ENCODE data around the gene GRAMD1A. TPM values are rescaled to one million over a fixed set of nuclear protein-coding genes. Genes with fewer than 3 reads are reported as not detected.
"Not testable (repeated sequence)": the region's sequence is repeated elsewhere in the genome, so short reads cannot be mapped to it uniquely, and the experiment has no call there.

GRAMD1A gene
- total and polyA plus RNA-seq, 5 donors from 2014 or later: 25.7 to 179 (median 35.6) TPM

DNA sequence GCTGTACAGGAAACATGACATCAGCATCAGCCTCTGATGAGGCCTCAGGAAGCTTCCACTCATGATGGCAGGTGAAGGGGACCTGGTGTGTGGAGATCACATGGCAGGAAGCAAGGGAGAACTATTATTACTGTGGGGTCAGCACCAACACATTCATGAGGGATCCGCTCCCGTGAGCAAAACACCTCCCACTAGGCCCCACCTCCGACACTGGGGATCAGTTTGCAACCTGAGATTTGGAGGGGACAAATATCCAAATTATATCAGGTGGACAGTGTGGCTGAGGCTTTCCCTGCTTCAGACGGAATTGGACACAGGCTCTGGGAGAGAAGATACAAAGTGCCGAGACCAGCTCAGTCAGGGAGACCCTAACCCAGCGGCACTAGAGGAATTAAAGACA lies 30.4 kb upstream of the GRAMD1A start:
- Mint-ChIP-seq H3K36me3 (peaks cover 6% of the 10 kb centered on the region), H3K27ac (peak overlapping the region in 1 of 3 donors; percentile 6), H3K9me3 (peaks cover 0 to 32% (median 4%) of the 10 kb centered on the region in 7 donors), H3K4me3 (no peak overlapping the region), H3K27me3 (peaks cover 9% of the 10 kb centered on the region), H3K4me1 (peaks cover 5 to 19% (median 10%) of the 10 kb centered on the region in 4 donors)
- Histone ChIP-seq H3K36me3 (ENCODE audit: control insufficient read depth, insufficient read depth, low read length) (no peaks in the 10 kb centered on the region), H3K4me1 (ENCODE audit: control insufficient read depth, insufficient read depth, low read length, poor library complexity, severe bottlenecking) (peaks cover 15% of the 10 kb centered on the region), H3K9me3 (ENCODE audit: control insufficient read depth in 2 of 2, low read length in 2 of 2) (peaks cover 4 to 7% of the 10 kb centered on the region in 2 experiments), H3K27me3 (ENCODE audit: control insufficient read depth, insufficient read depth, low read length) (no peaks in the 10 kb centered on the region), H3K27ac (ENCODE audit: insufficient read depth, low read length, poor library complexity, severe bottlenecking) (no peak overlapping the region), H3K4me3 (ENCODE audit: low read depth, low read length) (no peak overlapping the region)
- DNase-seq (no peak), ATAC-seq (ENCODE audit: low read depth in 2 of 2) (no peak)

DNA sequence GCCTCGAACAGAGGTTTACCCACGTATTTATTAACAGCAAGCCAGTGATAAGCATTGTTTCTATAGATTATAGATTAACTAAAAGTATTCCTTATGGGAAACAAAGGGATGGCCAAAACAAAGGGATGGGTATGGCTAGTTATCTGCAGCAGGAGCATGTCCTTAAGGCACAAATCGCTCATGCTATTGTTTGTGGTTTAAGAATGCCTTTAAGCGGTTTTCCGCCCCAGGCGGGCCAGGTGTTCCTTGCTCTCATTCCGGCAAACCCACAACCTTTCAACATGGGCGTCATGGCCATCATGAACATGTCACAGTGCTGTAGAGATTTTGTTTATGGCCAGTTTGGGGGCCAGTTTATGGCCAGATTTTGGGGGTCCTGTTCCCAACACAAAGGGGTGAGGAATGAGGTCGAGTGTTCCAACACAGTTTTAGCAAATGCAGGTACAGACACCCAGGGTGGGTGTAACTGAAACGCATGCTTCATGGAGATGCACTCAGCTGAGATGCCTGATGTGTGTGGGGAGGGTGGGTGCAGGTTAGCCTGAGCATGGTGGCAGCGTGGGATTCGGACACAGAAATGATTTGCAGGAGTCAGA lies 29.8 kb upstream of the GRAMD1A start:
- not testable (repeated sequence) for H3K4me3 ChIP-seq (ENCODE audit: low read depth, low read length); H3K4me3 Mint-ChIP-seq; H3K27me3 ChIP-seq (ENCODE audit: control insufficient read depth, insufficient read depth, low read length); H3K36me3 Mint-ChIP-seq; H3K36me3 ChIP-seq (ENCODE audit: control insufficient read depth, insufficient read depth, low read length); DNase-seq; ATAC-seq (ENCODE audit: low read depth in 2 of 2); H3K9me3 ChIP-seq (ENCODE audit: control insufficient read depth in 2 of 2, low read length in 2 of 2); H3K27ac ChIP-seq (ENCODE audit: insufficient read depth, low read length, poor library complexity, severe bottlenecking)
- Mint-ChIP-seq H3K4me1 (peaks cover 6 to 23% (median 13%) of the 10 kb centered on the region in 4 donors), H3K27me3 (peaks cover 13% of the 10 kb centered on the region), H3K27ac (peak overlapping the region in 1 of 3 donors; percentile 6), H3K9me3 (peaks cover 0 to 32% (median 4%) of the 10 kb centered on the region in 7 donors)
- H3K4me1 ChIP-seq (ENCODE audit: control insufficient read depth, insufficient read depth, low read length, poor library complexity, severe bottlenecking): peaks cover 15% of the 10 kb centered on the region

DNA sequence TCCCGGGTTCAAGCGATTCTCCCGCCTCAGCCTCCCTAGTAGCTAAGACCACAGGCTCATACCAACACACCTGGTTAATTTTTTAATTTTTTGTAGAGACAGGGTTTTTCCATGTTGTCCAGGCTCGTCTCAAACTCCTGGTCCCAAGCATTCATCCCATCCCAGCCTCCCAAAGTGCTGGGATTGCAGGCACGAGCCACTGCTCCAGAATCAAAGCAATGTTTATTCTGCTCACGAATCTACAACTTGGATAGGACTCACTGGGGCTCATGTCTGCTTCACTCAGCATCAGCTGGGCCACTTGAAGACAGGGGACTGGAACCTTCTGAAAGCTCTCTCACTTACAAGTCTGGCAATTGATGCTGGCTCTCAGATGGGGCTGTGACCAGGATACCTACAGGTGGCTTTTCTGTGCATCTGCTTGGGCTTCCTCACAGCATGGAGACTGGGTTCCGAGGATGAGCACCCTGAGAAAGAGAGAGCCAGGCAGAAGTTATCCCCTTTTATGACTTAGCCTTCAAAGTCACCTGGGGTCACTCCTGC lies 27.9 kb upstream of the GRAMD1A start:
- no peak overlapping the region for H3K4me3 ChIP-seq (ENCODE audit: low read depth, low read length)
- no peak overlapping the region for H3K27ac Mint-ChIP-seq
- H3K4me1 Mint-ChIP-seq: peaks cover 6 to 30% (median 13%) of the 10 kb centered on the region in 4 donors
- H3K27me3 Mint-ChIP-seq: peaks cover 13% of the 10 kb centered on the region
- H3K27ac ChIP-seq (ENCODE audit: insufficient read depth, low read length, poor library complexity, severe bottlenecking): no peak overlapping the region
- no peak overlapping the region for H3K4me3 Mint-ChIP-seq
- peaks cover 15% of the 10 kb centered on the region for H3K4me1 ChIP-seq (ENCODE audit: control insufficient read depth, insufficient read depth, low read length, poor library complexity, severe bottlenecking)
- no peaks in the 10 kb centered on the region for H3K36me3 ChIP-seq (ENCODE audit: control insufficient read depth, insufficient read depth, low read length)
- ATAC-seq (ENCODE audit: low read depth in 2 of 2) (no peak), DNase-seq (no peak)
- no peaks in the 10 kb centered on the region for H3K27me3 ChIP-seq (ENCODE audit: control insufficient read depth, insufficient read depth, low read length)
- peaks cover 7% of the 10 kb centered on the region in 2 experiments for H3K9me3 ChIP-seq (ENCODE audit: control insufficient read depth in 2 of 2, low read length in 2 of 2)
- H3K9me3 Mint-ChIP-seq: peaks cover 0 to 21% (median 3%) of the 10 kb centered on the region in 7 donors
- peaks cover 6% of the 10 kb centered on the region for H3K36me3 Mint-ChIP-seq

DNA sequence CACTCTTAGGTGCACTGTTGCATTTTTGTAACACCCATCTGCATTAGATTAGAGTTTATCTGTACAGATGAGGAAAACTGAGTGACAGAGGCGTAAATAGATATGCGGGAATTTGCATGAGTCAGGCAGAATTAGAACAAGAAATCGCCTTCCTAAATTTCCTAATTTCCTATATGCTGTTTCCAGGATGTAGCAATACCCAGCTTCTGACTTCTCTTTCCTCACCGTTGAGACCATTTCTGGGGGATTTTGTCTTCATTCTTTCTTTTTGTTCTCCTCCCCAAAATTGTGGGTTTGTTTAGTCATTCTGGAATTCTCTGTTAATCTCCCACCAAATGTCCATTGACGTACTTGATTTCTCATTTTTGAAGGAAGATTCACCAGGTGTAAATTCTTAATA lies 25.5 kb upstream of the GRAMD1A start:
- Histone ChIP-seq H3K27ac (ENCODE audit: insufficient read depth, low read length, poor library complexity, severe bottlenecking) (no peak overlapping the region), H3K36me3 (ENCODE audit: control insufficient read depth, insufficient read depth, low read length) (no peaks in the 10 kb centered on the region), H3K4me1 (ENCODE audit: control insufficient read depth, insufficient read depth, low read length, poor library complexity, severe bottlenecking) (peaks cover 15% of the 10 kb centered on the region), H3K4me3 (ENCODE audit: low read depth, low read length) (no peak overlapping the region), H3K9me3 (ENCODE audit: control insufficient read depth in 2 of 2, low read length in 2 of 2) (peaks cover 0 to 3% of the 10 kb centered on the region in 2 experiments), H3K27me3 (ENCODE audit: control insufficient read depth, insufficient read depth, low read length) (no peaks in the 10 kb centered on the region)
- H3K4me1 Mint-ChIP-seq: peaks cover 6 to 30% (median 13%) of the 10 kb centered on the region in 4 donors
- no peak for ATAC-seq (ENCODE audit: low read depth in 2 of 2)
- peaks cover 0 to 6% (median 0%) of the 10 kb centered on the region in 7 donors for H3K9me3 Mint-ChIP-seq
- peak overlapping the region in 1 of 4 donors; percentile 27 for H3K4me3 Mint-ChIP-seq
- H3K27me3 Mint-ChIP-seq: peaks cover 13% of the 10 kb centered on the region
- no peak for DNase-seq
- H3K27ac Mint-ChIP-seq: peak overlapping the region in 1 of 3 donors; percentile 7
- H3K36me3 Mint-ChIP-seq: peaks cover 6% of the 10 kb centered on the region

DNA sequence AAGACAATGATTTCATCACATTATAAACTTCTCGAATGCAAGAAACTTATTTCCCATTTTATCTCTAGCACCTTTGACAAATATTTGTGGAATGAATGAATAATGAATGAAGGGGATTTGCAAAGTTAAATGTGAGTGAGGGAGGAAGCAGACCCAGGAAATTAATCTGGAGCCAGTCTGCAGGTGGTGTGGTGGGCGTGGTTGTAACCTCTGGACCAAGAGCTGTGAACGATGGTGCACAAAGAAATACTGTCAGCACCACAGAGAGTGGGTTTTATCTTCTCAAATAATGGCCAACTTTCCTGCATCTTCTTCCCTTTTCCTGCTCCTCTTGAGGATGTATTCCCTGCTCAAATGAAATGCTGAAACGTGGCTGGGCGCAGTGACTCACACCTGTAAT lies 25.1 kb upstream of the GRAMD1A start:
- no peak overlapping the region for H3K4me3 ChIP-seq (ENCODE audit: low read depth, low read length)
- H3K27ac ChIP-seq (ENCODE audit: insufficient read depth, low read length, poor library complexity, severe bottlenecking): no peak overlapping the region
- Mint-ChIP-seq H3K4me3 (peak overlapping the region in 1 of 4 donors; percentile 27), H3K4me1 (peaks cover 6 to 30% (median 13%) of the 10 kb centered on the region in 4 donors), H3K9me3 (peaks cover 0 to 3% (median 0%) of the 10 kb centered on the region in 7 donors), H3K27me3 (peaks cover 13% of the 10 kb centered on the region), H3K27ac (peak overlapping the region in 1 of 3 donors; percentile 38), H3K36me3 (peaks cover 3% of the 10 kb centered on the region)
- H3K36me3 ChIP-seq (ENCODE audit: control insufficient read depth, insufficient read depth, low read length): no peaks in the 10 kb centered on the region
- no peaks in the 10 kb centered on the region for H3K27me3 ChIP-seq (ENCODE audit: control insufficient read depth, insufficient read depth, low read length)
- ATAC-seq (ENCODE audit: low read depth in 2 of 2) (no peak), DNase-seq (no peak)
- H3K4me1 ChIP-seq (ENCODE audit: control insufficient read depth, insufficient read depth, low read length, poor library complexity, severe bottlenecking): peaks cover 15% of the 10 kb centered on the region
- H3K9me3 ChIP-seq (ENCODE audit: control insufficient read depth in 2 of 2, low read length in 2 of 2): peaks cover 0 to 3% of the 10 kb centered on the region in 2 experiments

DNA sequence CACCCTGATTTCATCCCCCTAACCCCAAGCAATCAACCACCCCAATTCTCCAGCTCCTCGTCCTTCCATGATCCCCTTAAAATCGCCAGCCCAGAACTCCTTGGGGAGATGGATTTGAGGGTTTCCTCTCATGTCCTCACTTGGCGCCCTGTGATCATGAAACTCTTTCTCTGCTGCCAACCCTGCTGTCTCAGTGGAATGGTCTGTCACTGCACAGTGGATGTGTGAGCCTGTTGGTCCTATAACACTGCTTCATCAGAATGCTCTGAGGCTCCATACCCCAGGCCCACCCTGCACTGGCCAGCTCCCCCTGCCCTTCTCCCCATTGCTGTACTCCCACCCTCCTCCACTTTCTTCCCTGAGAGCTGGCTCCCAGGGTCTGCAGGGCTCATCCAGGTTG lies 23.5 kb upstream of the GRAMD1A start:
- Histone ChIP-seq H3K27ac (ENCODE audit: insufficient read depth, low read length, poor library complexity, severe bottlenecking) (no peak overlapping the region), H3K9me3 (ENCODE audit: control insufficient read depth in 2 of 2, low read length in 2 of 2) (peaks cover 0 to 3% of the 10 kb centered on the region in 2 experiments), H3K4me3 (ENCODE audit: low read depth, low read length) (no peak overlapping the region), H3K27me3 (ENCODE audit: control insufficient read depth, insufficient read depth, low read length) (no peaks in the 10 kb centered on the region), H3K36me3 (ENCODE audit: control insufficient read depth, insufficient read depth, low read length) (no peaks in the 10 kb centered on the region), H3K4me1 (ENCODE audit: control insufficient read depth, insufficient read depth, low read length, poor library complexity, severe bottlenecking) (peaks cover 15% of the 10 kb centered on the region)
- H3K4me3 Mint-ChIP-seq: peak overlapping the region in 1 of 4 donors; percentile 68
- DNase-seq (no peak), ATAC-seq (ENCODE audit: low read depth in 2 of 2) (no peak)
- H3K36me3 Mint-ChIP-seq: peaks cover 3% of the 10 kb centered on the region
- H3K27ac Mint-ChIP-seq: peak overlapping the region in 1 of 3 donors; percentile 41
- H3K27me3 Mint-ChIP-seq: peaks cover 16% of the 10 kb centered on the region
- H3K9me3 Mint-ChIP-seq: peaks cover 0 to 3% (median 0%) of the 10 kb centered on the region in 7 donors
- peaks cover 6 to 30% (median 13%) of the 10 kb centered on the region in 4 donors for H3K4me1 Mint-ChIP-seq

DNA sequence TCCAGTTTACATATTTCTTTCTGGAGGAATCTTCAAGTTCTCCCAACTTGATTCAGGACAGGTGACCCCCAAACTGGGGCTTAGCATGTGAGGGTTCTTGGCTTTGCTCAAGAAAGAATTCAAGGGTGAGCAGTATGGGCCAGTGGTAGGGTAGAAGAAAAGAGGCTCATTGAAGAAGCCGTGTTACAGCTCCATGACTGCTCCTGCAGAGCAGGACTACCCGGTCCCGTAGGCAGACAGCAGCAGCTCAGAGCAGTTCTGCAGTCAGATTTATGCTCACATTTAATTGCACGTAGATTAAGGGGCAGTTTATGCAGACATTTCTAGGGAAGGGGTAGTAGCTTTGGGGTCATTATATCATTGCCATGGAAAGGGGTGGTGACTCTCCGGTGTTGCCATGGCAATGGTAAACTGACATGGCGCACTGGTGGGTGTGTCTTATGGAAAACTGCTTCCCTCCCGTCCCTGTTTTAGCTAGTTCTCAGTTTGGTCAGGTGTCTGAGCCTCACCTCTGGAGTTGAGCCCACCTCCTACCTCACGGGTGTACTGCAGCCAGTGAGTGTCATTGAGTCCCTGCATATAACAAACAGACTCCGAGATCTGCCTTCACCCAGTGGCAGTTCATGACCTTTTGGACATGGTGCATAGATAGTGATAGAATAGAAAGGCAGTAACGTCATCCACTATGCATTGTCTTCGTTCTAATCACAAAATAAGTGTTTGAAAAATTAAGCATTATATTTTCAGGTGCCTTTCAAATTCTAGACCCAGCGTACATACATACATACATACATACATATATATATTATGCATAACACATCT lies 20.1 kb upstream of the GRAMD1A start:
- H3K4me3 ChIP-seq (ENCODE audit: low read depth, low read length): no peak overlapping the region
- no peak for ATAC-seq (ENCODE audit: low read depth in 2 of 2)
- Mint-ChIP-seq H3K4me1 (peaks cover 0 to 12% (median 1%) of the 10 kb centered on the region in 4 donors), H3K9me3 (peaks cover 0 to 3% (median 0%) of the 10 kb centered on the region in 7 donors), H3K27ac (no peak overlapping the region), H3K36me3 (peaks cover 3% of the 10 kb centered on the region), H3K4me3 (no peak overlapping the region), H3K27me3 (peaks cover 4% of the 10 kb centered on the region)
- peaks cover 0 to 3% of the 10 kb centered on the region in 2 experiments for H3K9me3 ChIP-seq (ENCODE audit: control insufficient read depth in 2 of 2, low read length in 2 of 2)
- DNase-seq: no peak
- no peaks in the 10 kb centered on the region for H3K27me3 ChIP-seq (ENCODE audit: control insufficient read depth, insufficient read depth, low read length)
- H3K4me1 ChIP-seq (ENCODE audit: control insufficient read depth, insufficient read depth, low read length, poor library complexity, severe bottlenecking): peaks cover under 1% of the 10 kb centered on the region
- H3K27ac ChIP-seq (ENCODE audit: insufficient read depth, low read length, poor library complexity, severe bottlenecking): no peak overlapping the region
- no peaks in the 10 kb centered on the region for H3K36me3 ChIP-seq (ENCODE audit: control insufficient read depth, insufficient read depth, low read length)
